ENCODE measurements around the gene TBC1D9.

The TBC1D9 gene

DNA sequence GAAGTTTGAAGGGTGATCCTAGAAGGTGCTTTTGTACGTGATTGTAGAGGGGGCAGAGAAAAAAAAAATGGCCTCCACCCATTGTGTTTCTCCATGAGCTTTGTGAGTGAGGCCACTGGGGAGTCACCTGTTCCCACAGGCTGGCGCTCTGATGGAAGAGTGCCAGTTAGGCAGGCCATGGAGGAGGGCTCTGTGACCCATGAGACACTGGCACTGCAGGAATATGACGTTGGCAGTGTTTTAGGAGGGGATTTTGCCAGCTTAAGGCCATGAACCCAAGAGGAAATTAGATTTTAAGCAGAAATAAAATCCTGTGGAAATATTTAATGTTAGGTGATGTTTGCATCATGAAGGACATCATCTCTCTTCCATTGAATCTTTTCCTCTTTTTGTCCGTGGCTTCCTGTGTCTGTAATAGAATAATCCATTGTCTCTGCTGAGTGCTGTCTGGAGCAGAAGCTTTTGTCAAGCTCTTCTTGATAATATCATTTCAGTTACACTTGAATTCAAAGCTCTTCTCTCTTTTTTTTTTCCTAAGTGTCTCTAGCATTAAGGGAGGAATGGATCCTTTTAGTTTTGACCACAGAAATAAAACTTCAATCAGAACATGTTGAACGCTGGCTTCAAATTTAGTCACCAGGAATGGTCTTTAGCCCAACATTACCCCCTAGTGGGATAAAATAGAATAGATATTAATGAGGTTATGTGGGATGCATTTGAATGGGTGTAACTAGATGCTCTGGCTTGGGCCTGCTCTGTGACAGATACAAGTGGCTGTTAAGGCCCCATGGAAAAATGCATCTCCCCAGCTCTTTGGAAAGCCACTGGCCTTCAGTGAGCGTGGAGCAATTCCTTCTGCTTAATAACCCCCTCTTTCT, 146.4 kb downstream of the TBC1D9 start:
- DNase-seq = no peak

DNA sequence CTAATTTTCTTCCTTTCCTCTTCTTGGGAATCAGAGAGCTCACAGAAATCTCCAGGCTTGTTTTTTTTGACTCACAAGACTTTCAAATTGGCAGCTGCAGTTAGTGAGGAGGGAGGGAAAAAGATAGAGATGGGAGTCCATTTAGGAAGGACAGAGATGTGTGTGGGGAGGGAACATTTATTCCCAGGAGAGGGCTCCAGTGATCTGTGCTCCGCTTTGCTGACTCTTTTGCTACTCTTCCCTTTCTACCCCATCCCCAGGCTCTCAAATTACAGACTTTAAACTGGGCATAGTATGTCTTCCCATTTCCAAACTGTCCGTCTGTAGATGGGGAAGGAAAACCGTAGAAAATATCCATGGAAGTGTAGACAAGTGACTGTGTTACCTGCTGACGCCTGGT, 148.3 kb downstream of the TBC1D9 start:
- DNase-seq = no peak

DNA sequence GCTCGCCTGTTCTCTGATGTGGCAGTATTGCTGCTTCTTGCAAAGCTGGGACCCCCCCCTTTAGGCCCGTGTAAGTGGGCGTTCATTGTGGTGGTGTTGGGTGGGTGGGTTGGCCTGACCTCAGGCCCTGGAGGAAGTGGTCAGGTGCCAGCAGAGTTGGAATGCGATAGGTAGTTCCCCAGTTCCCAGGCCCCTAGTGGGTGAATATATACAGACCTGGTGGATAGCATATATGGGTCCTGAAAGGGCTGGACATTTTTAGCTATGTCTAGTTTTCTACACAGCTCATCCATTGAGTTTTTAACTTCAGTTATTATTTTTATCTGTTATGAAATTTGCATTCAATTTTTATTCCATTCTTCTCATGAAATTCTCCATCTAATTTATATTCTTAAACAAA, 151.6 kb downstream of the TBC1D9 start:
- no peak for DNase-seq

DNA sequence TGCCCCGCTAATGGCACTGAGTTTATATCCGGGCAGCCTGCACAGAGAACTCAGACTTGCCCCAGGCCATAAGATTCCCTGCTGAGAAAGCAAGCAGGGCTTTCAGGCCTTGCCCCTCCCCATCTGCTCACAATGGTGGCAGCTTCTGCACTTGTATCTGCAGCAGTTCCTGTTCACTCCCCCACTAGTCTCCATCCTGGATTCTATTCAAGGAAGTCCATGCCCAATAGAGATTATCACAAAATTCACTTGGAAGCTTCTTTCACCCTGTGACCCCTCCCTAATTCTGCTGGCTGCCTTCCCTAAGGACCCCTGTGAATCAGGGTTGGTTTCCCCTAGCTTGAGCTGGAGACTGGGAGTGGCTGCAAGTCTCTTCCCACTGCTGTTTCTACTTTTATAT, 152.9 kb downstream of the TBC1D9 start:
- DNase-seq = no peak

DNA sequence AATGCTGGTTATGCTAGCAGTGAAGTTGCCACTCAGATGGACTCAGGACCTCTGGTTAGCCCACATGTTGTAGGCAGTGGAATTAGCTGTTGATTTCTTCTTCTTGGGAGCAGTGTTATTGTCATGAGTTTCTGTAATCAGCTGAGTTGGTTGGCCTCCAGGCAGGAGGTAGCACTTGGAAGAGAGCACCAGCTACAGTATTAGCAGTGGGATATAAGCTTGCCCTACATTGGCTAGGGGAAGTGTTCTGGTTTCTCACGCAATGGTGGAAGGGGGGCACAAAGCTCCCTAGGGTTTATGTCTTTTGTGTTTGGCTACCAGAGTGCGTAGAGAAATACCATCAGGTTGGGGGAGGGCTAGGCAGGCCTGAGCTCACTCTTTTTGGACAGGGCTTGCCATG, 153.5 kb downstream of the TBC1D9 start:
- DNase-seq = no peak

DNA sequence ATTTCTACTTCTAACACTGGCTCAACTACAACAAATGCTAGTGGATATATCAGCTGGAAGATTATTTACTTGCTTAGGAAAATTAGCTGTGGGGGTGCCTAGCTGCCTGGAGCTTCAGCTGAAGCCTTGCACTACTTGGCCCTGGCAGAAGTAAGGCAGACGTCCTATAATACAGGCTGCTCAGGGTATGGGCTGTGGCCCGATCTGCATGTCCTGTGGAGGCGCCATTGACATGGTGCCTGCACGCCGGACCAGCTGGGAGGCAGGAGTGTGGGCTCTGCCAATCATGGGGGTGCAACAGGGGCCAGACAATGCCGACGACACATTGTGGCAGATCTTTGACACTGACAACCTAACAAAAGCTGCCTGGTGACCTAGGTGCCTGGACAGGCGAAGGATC, 155.8 kb downstream of the TBC1D9 start:
- no peak for DNase-seq

DNA sequence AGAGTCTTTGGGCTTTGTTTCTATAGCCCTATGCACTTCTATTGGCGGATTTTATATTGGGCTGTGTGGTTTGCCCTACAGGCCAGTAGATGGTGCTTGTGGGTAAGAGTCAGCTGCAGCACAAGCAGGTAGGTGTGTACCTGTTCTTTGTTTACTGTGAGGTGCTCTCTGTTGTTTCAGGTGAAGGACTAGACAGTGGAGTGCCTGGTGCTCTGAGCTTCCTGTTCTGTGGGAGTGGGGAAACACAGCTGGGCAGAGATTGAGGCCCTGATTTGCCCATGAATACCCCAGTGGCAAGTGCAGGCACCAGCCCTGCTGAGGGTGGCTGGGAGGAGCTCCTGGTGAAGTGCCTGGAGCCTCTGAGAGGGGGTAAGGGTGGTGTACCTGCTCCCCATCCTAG, 161.1 kb downstream of the TBC1D9 start:
- DNase-seq = no peak

DNA sequence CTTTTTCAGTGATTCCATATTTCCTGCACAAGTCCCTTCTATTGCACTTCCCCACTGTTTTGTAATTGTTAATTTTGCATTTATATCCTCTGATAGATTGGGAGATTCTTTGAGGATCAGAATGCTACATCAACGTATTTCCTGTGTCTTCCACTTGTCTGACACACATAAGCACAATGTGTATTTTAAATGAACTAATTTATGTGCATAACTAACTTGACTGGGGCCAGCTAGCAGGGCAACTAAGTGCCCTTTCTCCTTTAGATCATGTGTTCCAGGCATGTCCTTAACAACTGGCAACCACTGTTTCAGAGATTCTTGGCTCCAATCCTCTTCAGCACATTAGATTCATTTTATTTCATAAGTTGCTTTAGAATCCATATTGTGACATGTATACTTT, 171.7 kb downstream of the TBC1D9 start:
- no peak for DNase-seq

DNA sequence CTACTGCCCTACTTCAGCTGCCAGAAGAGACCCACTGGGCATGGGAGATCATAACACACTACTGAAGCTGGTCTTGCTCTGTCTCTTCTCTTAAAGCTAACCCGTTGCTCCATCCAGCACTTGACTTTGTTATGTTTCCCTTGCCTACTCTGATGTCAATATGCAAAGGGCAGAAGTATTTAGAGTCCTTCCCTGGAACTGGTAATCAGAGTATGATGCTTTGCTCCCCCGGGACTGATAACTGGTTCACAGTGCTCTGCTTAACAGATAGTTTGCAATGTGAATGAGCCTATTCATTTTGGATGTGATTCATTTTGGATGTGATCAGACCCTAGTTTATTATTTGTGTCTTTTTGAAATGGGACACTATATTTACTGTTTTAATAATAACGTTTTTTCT, 175.1 kb downstream of the TBC1D9 start:
- DNase-seq = no peak

DNA sequence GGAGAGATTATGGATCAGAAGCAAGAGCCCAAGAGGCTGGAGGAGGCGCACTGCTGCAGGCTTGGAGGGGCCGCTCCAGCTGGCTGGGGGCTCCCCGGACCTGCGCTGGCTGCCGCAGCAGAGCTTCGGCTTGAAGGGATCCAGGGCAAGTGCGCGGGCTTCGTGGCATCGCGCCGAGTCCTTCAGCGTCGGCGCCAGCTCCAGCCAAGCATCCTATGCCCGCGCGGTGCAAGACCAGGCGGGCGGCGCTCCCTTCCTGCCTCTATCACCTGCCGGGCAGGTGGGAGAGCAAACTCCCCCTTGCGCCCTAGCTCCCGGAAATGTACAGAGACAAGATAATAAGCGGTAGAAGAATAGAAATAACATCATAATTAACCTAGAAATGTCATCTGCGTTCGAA, 176.9 kb downstream of the TBC1D9 start:
- DNase-seq = no peak

DNA sequence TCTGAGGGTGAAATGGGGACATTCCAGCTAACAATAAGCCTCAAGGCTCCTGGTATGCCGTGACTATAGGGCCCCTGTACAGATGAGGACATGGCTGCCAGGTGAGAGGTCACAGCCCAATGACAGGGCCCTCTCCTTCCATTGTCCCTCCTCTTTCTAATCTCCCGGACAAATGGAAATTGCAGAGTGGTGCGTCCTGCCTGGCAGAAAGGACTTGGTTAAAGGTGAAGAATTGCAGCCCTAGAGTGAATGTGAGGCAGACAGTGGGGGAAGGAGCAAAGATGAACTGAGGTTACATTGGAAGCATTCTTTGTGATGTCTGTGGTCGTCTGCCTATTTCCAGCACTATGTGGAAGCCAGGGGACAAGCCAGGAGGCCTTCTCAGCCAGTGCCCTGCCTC, 180.7 kb downstream of the TBC1D9 start:
- DNase-seq = no peak

DNA sequence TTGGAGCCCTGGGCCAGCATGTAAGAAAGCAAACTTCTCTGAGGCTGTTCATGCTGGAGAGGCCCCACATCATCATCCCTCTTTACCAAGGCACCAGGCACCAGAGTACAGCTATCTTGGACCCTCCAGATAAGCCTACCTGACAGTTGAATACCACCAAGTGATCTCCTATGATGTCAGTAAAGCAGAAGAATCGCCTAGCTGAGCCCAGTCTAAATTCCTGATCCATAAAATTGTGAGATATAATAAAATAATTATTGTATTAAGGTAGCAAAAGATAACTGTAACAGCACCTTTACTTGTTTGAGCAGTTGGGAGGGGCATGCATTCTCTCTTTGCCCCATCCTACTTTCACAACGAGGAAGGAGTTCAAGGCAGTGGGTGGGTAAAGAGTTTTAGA, 184.6 kb downstream of the TBC1D9 start:
- DNase-seq = no peak

Measured in NK-92 treated with Interleukin-12 subunit alpha and Interleukin-12 subunit beta, amount 100 ng/mL, for 24 hours (cell line).